Esophagus muscularis mucosa (tissue), 4 donors: ENCODE data around the gene EXOC1.
"Not testable (repeated sequence)": the region's sequence is repeated elsewhere in the genome, so short reads cannot be mapped to it uniquely, and the experiment has no call there.

ENCODE experiments used
- EP300 ChIP-seq: sonication (generic); formaldehyde crosslinking; IDR thresholded peaks from one replicate; pipeline ENCODE4 v1.6.1; 2017; ENCODE audit warnings: antibody characterized with exemption
- POLR2A ChIP-seq: fragments of 450-650 bp; IDR thresholded peaks from one replicate; pipeline ENCODE4 v1.6.1; 2017; ENCODE audit warnings: antibody characterized with exemption, moderate library complexity, mild to moderate bottlenecking, low read depth
- POLR2AphosphoS5 ChIP-seq, 2 donors: sonication (generic); formaldehyde crosslinking; IDR thresholded peaks; one replicate each; pipeline ENCODE4 v1.6.1; 2017; ENCODE audit warnings: antibody characterized with exemption in 2 of 2
- TF ChIP-seq, protein P1 (sequence below), 3 experiments: fragments of 200-600 bp in 2 of 3; fragments of 450-650 bp in 1 of 3; sonication (generic) in 2 of 3; IDR thresholded peaks; one replicate each; pipeline ENCODE4 v1.5.1; 2017 to 2019; ENCODE audit warnings: antibody characterized with exemption in 3 of 3, mild to moderate bottlenecking in 2 of 3, moderate library complexity in 1 of 3

DNA sequence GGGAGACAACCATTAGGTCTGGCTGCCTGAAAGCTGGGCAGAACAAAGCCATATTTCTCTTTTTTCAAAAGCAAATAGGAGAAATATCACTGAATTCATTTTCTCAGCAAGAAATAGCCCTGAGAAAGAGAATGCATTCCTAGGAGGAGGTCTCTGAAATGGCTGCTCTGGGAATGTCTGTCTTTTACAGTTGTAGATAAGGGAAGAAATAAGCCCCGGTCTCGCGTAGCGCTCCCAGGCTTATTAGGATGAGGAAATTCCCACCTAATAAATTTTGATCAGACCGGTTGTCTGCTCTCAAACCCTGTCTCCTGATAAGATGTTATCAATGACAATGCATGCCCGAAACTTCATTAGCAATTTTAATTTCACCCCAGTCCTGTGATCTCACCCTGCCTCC, 82.5 kb downstream of the EXOC1 start:
- TF ChIP-seq, protein P1, sequence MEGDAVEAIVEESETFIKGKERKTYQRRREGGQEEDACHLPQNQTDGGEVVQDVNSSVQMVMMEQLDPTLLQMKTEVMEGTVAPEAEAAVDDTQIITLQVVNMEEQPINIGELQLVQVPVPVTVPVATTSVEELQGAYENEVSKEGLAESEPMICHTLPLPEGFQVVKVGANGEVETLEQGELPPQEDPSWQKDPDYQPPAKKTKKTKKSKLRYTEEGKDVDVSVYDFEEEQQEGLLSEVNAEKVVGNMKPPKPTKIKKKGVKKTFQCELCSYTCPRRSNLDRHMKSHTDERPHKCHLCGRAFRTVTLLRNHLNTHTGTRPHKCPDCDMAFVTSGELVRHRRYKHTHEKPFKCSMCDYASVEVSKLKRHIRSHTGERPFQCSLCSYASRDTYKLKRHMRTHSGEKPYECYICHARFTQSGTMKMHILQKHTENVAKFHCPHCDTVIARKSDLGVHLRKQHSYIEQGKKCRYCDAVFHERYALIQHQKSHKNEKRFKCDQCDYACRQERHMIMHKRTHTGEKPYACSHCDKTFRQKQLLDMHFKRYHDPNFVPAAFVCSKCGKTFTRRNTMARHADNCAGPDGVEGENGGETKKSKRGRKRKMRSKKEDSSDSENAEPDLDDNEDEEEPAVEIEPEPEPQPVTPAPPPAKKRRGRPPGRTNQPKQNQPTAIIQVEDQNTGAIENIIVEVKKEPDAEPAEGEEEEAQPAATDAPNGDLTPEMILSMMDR (IDR thresholded peaks at IDR 0.05): not testable (repeated sequence)
- TF ChIP-seq POLR2AphosphoS5 (IDR thresholded peaks at IDR 0.05); EP300; POLR2A: not testable (repeated sequence)
